ENCODE measurements around the gene MAGI1.
"Not testable (repeated sequence)": the region's sequence is repeated elsewhere in the genome, so short reads cannot be mapped to it uniquely, and the experiment has no call there.

The MAGI1 gene

DNA sequence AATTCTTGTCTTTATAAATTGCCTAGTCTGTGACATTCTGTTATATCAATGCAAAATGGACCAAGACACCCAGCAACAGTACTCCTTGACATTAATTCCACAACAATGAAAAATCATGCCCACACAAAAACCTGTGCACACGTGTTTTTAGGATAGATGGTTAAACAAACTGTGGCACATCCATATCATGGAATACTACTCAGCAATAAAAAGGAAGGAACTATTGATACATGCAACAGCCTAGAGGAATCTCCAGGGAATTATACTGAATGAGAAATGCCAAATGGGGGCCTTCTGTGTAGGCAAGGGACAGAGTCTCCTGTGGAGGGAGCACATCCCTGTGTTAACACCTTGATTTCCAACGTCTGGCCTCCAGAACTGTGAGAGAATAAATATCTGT lies 388.5 kb downstream of the MAGI1 start:
- no peak for DNase-seq

DNA sequence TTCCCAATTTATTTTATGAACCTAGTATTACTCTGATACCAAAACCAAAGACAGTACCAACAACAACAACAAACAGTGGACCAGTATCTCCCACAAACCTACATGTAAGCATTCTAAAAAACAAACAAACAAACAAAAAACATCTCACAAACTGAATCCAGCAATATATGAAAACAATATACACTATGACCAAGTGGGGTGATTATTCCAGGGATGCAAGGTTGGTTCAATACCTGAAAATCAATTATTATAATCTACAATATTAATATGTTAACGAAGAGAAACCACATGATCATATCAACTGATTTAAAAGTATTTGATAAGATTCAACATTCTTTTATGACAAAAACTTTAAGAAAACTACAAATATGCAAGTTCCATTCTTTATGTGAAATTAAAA lies 391.3 kb downstream of the MAGI1 start:
- no peak for DNase-seq

DNA sequence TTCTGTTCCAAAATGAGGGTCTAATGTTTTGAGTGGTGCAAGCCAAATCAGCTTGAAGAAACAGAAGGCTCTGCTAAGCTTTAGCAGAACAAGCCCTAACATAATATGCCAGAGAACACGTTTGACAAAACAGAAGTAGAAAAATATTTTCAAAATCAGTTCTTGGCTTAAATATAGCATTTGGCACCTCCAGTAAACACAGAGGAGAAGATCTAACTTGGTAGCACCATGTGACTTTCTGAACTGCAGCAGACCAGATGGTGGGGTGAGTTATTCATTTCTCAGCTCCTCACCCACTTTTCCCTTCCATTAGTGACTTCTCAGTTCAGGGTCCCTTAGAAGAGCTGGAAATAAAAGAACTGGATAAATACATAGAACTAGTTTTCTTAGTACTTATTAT lies 395.8 kb downstream of the MAGI1 start:
- DNase-seq, result no peak

DNA sequence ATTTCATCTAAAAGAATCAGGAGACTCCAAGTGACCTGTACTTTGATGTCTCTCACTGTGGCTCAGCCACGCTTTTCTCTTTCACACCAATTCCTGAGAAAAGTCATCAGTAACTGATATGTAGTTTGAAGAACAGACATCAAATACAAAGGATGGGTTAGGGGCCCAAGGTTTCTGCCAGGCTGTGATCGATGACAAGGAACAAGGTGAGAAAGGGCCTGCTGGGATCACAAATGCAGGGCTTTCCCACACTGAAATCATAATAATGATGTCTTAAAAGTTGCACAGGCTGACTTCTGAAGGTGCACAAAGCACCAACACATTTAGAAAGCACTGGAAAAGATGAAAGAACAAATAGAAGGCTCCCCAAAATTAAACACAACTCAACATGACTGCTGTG lies 396.9 kb downstream of the MAGI1 start:
- DNase-seq, result no peak

DNA sequence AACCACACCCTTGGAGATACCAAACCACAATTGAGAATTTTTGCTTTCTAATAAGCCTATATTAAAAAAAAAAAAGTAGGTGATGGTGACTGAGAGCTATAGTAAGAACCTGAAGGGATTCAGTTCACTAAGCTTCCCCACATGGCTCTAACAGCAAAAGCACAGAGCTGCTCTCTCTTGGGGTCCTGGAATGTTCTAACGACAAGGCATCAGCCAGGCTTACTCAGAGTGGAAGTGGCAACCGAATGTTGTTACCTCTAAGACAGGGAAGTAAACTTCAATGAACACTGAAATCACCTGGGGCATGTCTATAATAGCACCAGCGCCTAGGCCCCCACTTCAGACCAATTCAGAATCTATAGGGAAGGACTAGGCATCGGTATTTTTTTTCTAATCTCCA lies 397.7 kb downstream of the MAGI1 start:
- DNase-seq, result no peak

DNA sequence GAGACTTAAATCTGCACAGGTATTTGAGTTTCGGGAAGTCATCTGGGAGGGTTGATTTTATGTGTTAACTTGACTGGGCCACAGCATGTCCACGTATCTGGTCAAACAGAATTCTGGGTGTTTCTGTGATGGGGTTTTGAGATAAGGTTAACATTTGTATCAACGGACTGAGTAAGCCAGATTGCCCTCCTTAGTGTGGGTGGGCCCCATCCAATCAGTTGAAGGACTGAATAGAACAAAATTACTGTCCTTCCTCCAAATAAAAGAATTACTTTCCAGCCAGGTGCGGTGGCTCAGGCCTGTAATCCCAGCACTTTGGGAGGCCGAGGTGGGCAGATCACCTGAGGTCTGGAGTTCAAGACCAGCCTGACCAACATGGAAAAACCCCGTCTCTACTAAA lies 399.3 kb downstream of the MAGI1 start:
- DNase-seq, result no peak

DNA sequence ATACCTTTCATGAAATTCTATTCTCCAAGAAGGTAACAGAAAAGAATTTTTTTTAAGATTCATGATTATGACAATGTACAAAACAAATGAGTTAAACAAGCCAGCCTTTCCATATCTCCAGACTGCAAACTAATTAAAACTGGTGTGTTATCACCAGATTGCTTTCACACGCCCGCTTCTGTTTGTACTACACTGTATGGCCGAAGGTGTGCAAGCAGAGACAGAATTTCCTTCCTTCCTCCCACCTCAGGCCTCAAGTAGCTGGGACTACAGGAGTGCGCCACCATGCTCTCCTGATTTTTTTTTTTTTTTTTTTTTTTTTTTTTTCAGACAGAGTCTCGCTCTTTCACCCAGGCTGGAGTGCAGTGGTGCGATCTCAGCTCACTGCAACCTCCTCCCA lies 400.4 kb downstream of the MAGI1 start:
- no peak for DNase-seq

DNA sequence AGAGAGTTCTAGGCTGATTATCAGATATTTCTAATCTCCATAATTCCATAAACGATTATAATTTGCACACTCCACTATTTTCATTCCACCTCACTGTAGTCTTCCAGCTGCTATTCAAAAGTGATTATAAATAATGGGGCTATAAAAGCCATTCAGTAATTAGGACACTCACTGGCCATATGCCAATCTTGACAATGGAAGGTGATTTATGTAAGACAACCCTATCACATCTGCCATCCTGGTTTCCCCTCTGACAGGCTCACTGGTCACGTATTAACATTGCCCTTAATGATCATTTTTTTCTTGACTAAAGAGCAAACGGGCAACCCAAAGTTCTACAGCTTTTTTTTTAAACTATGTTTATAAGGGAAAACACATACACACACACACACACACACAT lies 402.4 kb downstream of the MAGI1 start:
- peak; percentile 3 for DNase-seq

DNA sequence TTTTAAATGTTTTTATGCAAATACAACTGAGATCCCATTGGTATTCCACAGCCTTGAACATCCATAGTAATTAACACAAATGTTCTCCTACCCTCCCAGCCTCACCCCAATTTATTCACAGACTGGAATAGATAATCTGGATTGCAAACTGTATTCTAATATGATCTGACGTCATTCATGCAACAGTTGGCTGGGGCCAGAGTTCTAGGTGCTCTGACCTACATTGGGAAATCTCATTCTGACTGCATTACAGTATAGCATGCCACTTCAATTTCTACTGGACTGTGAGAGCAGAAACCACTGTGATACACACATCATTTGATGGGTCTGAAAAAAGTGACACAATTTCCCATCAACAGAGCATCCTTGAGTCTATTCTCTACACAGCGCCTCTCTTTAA lies 403.1 kb downstream of the MAGI1 start:
- no peak for DNase-seq

DNA sequence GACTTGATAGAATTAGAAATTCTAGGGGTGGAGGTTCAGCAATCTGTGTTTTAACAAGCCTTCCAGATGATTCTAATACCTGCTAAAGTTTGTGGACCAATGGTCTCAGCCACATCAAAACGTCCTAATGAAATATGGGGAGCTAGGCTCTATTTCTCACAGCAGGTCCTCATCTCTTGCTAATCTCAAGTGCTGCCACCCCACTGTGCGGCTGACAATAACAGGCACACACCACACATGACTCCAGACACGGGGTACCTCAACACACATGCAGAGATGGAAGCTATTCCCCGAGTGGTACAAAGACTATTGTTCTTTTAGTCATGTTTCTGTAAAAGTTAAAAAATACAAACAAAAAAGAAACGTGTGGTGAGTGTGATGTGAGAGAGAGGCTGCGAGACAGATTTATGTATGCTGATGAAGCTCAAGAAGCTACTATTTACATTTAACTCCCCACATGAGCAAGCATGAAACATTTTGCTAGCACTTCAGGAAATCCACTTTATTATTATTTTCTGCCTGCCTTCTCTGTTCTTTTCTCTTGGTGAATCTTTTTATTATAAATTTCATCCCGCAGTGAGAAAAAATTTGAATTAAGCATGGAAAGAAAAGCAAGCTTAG lies 405.6 kb downstream of the MAGI1 start:
- DNase-seq, result no peak

DNA sequence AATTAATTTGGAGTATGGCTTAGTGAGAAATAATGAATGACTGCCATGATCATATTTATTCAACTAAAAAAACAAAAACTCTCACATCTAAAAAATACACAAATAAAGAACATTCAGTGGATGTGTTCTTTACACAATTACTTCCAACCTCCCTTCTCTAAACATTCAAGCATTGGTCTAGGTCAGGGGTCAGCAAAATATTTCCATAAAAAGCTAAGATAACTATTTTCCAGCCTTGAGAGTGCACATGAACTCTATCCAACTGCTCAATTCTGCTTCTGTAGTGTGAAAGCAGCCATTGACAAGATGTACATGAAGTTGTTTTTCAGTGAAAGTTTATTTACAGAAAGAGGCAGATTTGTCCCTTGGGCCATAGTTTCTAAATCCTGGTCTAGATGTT lies 406.3 kb downstream of the MAGI1 start:
- DNase-seq, result no peak

DNA sequence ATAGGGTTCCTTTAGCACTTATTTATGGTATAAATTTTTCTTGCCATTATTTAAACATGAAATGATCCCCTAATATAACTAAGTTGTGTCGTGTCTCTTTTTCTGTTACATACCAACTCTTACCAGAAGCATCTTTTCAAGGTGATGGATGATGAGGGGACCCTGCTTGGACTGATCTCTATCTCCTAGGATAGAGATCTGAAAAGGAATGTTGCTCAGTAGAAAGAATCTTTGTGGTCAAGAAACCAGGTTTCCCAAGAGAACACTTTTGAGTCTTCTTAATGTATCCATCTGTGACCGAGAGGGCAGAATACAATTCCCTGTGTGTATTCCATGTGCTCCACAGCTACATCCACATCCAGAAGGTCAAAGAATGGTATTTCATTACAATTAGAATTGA lies 409.7 kb downstream of the MAGI1 start:
- no peak for DNase-seq

DNA sequence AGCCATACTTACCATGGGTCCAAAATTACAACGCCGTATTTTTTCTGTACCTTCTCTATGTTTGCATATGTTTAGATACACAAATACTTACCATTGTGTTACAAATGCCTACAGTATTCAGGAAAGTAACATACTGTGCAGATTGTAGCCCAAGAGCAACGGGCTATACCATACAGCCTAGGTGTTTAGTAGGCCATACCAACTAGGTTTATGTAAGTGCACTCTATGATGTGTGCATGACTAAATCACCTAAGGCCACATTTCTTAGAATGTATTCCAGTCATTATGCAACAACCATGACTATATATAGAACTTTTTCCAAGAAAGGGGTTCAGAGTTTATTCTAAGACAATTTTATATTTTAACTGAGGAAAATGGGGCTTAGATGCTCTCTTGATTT lies 411.7 kb downstream of the MAGI1 start:
- DNase-seq, result no peak

DNA sequence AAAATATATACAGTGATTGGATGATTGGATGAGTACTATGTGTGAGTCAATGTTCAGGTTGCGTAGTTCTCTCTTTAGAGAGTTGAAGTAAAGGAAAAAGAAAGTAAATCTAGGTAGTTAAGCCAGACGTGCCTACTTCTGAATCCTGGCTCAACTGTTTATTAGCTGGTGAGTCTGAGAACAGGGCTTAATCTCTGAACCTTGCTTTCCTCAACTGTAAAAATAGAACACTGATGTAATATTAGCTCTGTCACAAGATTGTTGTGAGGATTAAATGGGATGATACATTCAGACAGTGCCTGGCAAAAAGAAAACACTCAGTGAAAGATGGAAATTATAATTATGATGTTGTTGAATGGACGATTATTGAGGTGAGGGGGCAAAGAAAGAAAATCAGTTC lies 413.4 kb downstream of the MAGI1 start:
- no peak for DNase-seq

DNA sequence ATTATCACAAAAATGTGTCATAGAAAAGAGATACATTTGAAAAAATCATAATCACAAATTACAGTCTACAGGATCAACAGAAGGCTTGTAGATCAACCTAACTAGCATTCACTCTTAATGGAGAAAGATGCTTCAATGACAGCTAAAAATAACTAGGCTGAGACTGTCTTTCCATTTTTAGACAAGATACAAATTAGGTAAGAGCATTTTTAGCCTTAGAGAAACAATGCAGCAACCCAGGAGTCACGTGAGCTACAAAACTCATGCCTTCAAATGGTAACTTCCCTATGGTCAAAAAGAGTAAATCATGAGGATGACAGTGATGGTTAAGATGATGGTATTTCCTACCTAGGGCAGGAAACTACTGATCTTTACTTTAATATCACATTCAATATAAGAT lies 415.4 kb downstream of the MAGI1 start:
- DNase-seq, result no peak

DNA sequence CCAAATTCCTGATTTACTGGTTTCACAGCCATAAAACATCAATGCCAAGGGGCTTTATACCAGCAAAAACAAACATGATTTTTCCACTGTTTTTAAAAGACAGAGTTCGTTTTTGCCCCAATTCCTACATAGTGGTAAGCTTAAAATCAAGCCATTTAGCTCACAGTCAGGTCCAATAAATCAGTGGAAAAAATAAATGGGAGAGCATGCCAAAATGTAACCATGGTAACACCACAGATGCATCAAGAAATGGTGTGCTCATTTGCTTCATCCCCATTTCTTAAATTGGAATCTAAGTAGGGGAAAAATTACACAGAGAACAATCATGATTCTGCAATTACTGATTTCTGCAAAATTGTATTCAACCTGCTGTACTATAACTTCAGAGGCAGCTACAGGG lies 418.8 kb downstream of the MAGI1 start:
- no peak for DNase-seq

DNA sequence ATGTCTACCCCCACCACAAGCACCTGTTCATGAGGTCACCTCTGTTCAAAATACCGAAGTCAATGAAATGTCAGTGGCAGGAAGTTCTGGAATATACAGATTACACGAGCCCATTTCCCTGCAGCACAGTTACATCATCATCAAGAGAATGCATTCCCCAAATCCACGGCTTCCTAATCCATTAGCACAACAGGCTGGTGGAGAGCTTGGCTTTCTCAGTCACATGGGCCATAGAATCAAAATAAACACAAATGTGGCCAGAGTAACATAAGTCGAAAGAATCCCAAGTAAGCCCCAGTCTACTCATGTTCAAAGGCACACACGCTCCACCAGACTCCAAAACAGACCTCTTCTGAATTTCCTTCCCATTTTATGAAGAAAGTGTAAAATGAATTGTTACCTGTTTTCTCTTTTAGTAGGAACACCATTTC lies 419.3 kb downstream of the MAGI1 start:
- DNase-seq, result no peak

DNA sequence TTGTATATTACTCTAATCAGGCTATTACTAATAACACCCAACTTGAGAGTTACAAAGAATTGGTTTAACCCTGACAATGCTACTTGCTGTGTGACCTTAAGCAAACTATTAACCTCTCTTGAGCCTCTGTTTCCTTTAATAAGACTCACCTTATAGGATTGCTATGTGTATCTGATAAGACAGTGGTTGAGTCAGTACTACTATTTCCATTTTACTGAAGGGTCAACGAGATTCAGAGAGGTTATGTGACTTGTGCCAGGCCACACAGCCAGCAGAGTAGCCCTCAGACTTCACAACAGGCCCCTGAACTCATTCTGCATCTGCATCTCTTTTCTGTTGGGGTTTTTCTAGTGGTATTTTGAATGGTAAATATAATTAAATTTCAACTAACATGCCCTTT lies 420.1 kb downstream of the MAGI1 start:
- DNase-seq, result no peak

DNA sequence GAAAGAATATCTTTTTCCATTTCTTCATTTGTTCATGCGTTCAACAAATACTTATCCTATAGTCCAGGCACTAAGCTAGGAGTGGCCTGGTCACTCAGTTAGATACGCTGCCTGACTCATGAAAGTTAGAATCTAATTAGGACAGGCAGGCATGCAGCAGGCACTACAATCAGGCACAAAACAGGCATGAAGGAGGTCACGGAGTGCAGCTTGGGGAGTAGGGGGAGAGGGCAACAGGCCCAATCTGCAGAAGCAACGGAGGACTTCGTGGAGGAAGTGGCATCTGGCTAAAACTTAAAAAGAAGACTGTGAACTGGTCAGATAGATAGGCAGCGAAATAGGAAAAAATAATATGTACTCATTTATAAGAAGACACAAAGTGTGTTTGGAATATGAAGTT lies 420.9 kb downstream of the MAGI1 start:
- no peak for DNase-seq

DNA sequence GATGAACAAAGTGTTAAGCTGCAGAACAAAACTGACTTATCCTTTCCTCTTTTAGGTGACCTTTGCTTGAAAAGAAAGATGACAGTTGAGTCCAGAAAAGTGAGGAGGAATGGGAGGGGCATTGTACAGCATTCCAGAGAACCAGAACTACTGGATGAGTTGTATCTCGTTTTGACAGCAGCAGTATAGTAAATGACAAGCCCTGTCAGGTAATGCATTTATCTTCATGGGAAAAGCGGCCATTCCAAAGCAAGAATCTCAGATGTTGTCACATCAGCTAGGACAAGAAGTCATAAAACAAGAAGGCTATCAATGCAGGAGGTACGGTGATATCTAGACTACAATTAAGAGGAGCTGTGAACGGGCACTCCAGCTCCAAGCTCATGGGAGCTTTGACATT lies 421.5 kb downstream of the MAGI1 start:
- DNase-seq, result peak; percentile 8

DNA sequence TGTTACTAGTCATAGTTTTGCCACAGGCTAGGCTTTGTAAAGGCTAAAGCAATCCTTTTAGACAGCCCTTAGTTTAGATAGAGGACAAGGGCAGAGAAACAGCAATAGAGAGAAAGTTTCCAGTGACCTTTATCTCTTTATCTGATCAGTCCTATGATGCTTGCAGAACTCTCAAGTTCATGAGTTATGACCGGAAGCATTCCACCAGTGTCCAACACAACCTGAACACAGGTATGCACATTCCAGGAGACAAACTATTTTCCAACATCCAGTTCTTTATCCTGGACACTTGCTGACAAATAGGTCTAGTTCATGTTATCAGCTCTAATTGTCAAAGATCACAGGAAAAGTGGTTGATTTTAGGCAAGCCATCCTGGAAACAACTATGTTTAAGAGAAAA lies 422.2 kb downstream of the MAGI1 start:
- DNase-seq, result no peak

DNA sequence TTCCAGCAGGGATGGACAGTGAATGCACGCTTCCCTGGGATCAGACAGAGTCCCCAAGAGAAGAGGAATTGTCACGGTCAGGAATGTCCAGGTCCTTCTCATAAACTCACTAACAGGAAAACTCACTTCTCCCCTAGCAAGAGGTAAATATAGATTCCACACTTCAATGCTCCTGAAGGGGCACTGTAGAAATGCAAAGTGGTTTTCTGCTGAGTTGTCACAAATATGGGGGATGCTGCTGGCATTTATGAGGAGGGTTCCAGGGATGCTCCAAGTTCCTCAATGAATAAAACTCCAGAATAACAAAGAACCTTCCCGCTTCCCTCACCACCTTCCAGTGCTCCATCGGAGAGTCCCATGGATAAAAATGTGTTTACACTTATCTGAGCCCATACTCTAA lies 423.4 kb downstream of the MAGI1 start:
- DNase-seq, result peak; percentile 1

DNA sequence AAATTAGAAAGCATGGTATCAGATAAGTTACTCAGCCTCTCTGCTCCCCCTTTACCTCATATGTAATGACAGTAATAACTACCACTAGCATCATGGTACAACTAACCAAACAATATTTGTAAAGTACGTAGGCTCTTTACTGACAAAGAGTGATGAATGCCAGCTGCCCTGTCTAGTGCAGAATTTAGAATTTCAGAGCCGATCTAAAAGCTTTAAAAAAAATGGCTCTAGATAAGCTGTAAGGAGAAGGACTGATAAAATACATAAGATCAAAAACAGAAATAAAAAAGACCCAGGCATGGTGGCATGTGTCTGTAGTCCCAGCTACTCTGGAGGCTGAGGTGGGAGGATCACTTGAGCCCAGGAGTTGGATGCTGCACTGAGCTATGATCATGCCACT lies 424.1 kb downstream of the MAGI1 start:
- no peak for DNase-seq

DNA sequence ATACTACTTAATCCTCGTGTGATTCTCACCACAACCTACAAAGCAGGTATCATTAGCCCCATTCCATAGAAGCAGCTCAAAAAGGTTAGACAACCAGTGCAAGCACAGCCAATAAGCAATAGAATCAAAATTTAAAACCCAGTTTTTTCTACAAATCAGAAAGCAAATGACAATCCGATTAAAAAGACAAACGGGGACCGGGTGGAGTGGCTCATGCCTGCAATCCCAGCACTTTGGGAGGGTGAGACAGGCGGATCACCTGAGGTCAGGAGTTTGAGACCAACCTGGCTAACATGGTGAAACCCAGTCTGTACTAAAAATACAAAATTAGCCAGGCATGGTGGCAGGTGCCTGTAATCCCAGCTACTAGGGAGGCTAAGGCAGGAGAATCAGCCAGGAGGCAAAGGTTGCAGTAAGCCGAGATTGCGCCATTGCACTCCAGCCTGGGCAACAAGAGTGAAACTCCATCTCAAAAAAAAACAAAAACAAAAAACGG lies 430.7 kb downstream of the MAGI1 start:
- DNase-seq, result not testable (repeated sequence)

DNA sequence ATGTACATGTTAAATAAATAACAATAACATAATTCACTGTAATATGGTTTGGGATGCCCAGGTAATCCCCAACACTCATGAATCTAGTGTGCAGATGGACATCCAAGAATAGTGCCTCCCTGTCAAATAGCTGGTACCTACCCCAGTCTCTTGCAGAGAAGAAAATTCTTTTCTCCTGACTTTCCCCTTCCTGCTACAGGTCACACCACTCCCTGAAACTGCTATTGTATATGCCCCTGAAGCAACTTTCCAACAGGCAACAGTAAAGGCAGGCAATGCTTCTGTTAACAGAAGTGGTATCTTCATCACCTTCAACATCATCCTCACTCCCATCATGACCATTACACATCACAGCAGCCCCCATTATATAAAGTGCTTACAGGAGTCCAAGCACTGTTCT lies 431.6 kb downstream of the MAGI1 start:
- DNase-seq, result no peak
